Left cardiac atrium (tissue), 4 donors: Measurements from ENCODE around the gene CLCF1. TPM values are rescaled to one million over a fixed set of nuclear protein-coding genes. Genes with fewer than 3 reads are reported as not detected.

ENCODE experiments used
- ATAC-seq, 2 donors: fragments of 200-7000 bp; cut with Tn5 transposase; one replicate each; pipeline ENCODE4 v1.9.1; 2020; ENCODE audit warnings: mild to moderate bottlenecking in 2 of 2, moderate library complexity in 2 of 2
- DNase-seq: peaks from one replicate; pipeline ENCODE4 v3.0.0-alpha.2; 2020
- intact Hi-C, 2 donors: fragments of 100-400 bp; cut with DNase I; formaldehyde crosslinking; loops; one replicate each; pipeline versions ENCODE4 v1.14.1 to v1.15.1; 2022 to 2023
- long read RNA-seq: library from polyadenylated mRNA; unstranded; transcript quantifications from one replicate; pipeline ENCODE4 v2.0.0, GENCODE V29; 2021
- total RNA-seq, 2 donors: library from RNA; stranded (reverse); fragmentation: NEBNext Ultra II Directional; extraction: Animal tissue kit (Norgen Biotek cat#: 25700); gene quantifications; one replicate each; pipeline ENCODE4 v1.2.1, GENCODE V29; 2021
- donor health status: DM: no; HTN: yes; CAD: no.
- donor health status: DM: no; HTN: yes; CAD: no; lungs with severe emphysema.
- donor health status: DM: yes; HTN: yes; CAD: no.
- donor health status: Dilated cardiomyopathy.

CLCF1 gene
- 1 to 10 TPM; 1.1 to 4.6 TPM for total RNA-seq
- long read RNA-seq, partial matches to known transcripts = 1 of 4 reads
- long read RNA-seq, other reads (novel, unspliced or antisense) = 0 of 4 reads

GRCh38 chr11:67372993-67373647 is at the start of gene CLCF1:
Gene CLCF1 (minus strand): TSS chr11:67373598. CDS start chr11:67373539, 59 bp downstream.
- intact Hi-C loops = no loop called here
- DNase-seq = peak; percentile 80
- peak; percentile 58 to 71 for ATAC-seq

- intact Hi-C loops = no loop called here
- ATAC-seq (no peak), DNase-seq (no peak)
Observed at GRCh38 chr11:67422891-67423290, 49.5 kb upstream of the CLCF1 start.

GRCh38 chr11:67421430-67422031 is 48.1 kb upstream of the CLCF1 start:
- no peak for ATAC-seq
- intact Hi-C loops = no loop called here

GRCh38 chr11:67420646-67421429 is 47.4 kb upstream of the CLCF1 start:
- ATAC-seq (peak; percentile 93 to 94), DNase-seq (peak; percentile 97)
- intact Hi-C loops = no loop called here

More at GRCh38 chr11:67421430-67422031, 48.1 kb upstream of the CLCF1 start:
- DNase-seq = no peak

- intact Hi-C loops = no loop called here
- DNase-seq (no peak), ATAC-seq (no peak)
Observed at GRCh38 chr11:67420147-67420645, 46.8 kb upstream of the CLCF1 start.

- intact Hi-C loops = no loop called here
- no peak for ATAC-seq
- DNase-seq = no peak
Observed at GRCh38 chr11:67419325-67420049, 46.1 kb upstream of the CLCF1 start.

- intact Hi-C loops = no loop called here
- DNase-seq (no peak), ATAC-seq (peak in 1 of 2 donors; percentile 23)
Observed at GRCh38 chr11:67418476-67419281, 45.3 kb upstream of the CLCF1 start.

- intact Hi-C loops = no loop called here
- no peak for ATAC-seq
- no peak for DNase-seq
Observed at GRCh38 chr11:67417425-67417824, 44.0 kb upstream of the CLCF1 start.

GRCh38 chr11:67416416-67417335 is 43.3 kb upstream of the CLCF1 start:
- intact Hi-C loops = no loop called here
- DNase-seq (peak; percentile 73), ATAC-seq (no peak)

- DNase-seq (no peak), ATAC-seq (peak in 1 of 2 donors; percentile 0)
- intact Hi-C loops = no loop called here
Observed at GRCh38 chr11:67415501-67416304, 42.3 kb upstream of the CLCF1 start, which contains the start of gene CARNS1. Gene CARNS1 (plus strand): TSS chr11:67415678. CDS start chr11:67416200, 522 bp downstream.

GRCh38 chr11:67413266-67413849 is 40.0 kb upstream of the CLCF1 start:
- intact Hi-C loops = no loop called here
- no peak for DNase-seq
- no peak for ATAC-seq

GRCh38 chr11:67412495-67413179 is 39.2 kb upstream of the CLCF1 start:
- ATAC-seq (no peak), DNase-seq (no peak)
- intact Hi-C loops = no loop called here

- ATAC-seq (no peak), DNase-seq (no peak)
- intact Hi-C loops = no loop called here
Observed at GRCh38 chr11:67411785-67412152, 38.4 kb upstream of the CLCF1 start.

- intact Hi-C loops = no loop called here
- no peak for DNase-seq
- ATAC-seq = no peak
Observed at GRCh38 chr11:67410984-67411784, 37.8 kb upstream of the CLCF1 start.

- DNase-seq (no peak), ATAC-seq (no peak)
- intact Hi-C loops = no loop called here
Observed at GRCh38 chr11:67410369-67410831, 37.0 kb upstream of the CLCF1 start.
